Measurements from ENCODE around the gene DNASE2B.

DNA sequence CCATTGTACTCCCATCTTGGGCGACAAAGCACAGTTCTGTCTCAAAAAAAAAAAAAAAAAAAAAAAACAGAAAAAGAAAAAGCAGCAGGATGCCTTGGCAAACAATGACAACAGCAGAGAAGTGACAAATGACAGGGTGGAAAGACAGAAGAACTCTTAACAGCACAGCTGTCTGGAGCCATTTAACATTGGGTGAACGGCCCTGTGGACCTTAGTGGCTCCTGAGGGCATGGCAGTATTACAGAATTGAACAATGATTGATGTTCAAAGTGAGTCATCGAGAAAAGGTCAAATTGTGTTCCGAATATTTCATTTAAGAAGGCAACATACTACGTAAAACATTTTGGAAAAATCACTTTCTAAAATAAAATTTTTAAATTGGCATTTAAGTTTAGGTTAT lies 30.0 kb downstream of the DNASE2B start:
- TF ChIP-seq, protein P1, sequence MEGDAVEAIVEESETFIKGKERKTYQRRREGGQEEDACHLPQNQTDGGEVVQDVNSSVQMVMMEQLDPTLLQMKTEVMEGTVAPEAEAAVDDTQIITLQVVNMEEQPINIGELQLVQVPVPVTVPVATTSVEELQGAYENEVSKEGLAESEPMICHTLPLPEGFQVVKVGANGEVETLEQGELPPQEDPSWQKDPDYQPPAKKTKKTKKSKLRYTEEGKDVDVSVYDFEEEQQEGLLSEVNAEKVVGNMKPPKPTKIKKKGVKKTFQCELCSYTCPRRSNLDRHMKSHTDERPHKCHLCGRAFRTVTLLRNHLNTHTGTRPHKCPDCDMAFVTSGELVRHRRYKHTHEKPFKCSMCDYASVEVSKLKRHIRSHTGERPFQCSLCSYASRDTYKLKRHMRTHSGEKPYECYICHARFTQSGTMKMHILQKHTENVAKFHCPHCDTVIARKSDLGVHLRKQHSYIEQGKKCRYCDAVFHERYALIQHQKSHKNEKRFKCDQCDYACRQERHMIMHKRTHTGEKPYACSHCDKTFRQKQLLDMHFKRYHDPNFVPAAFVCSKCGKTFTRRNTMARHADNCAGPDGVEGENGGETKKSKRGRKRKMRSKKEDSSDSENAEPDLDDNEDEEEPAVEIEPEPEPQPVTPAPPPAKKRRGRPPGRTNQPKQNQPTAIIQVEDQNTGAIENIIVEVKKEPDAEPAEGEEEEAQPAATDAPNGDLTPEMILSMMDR (IDR thresholded peaks at IDR 0.05; ENCODE audit: poor library complexity, severe bottlenecking), result no peak
- TF ChIP-seq EP300 (conservative IDR thresholded peaks at IDR 0.05; ENCODE audit: poor library complexity, severe bottlenecking) (no peak), MXI1 (conservative IDR thresholded peaks at IDR 0.05; ENCODE audit: poor library complexity, severe bottlenecking) (no peak), TAF1 (IDR thresholded peaks at IDR 0.05; ENCODE audit: low read depth) (no peak)
